ENCODE results near the gene MEG3.

GRCh38 chr14:100791348-100791735 lies 34.6 kb upstream of the MEG3 start:
- TF ChIP-seq EZH2 (IDR thresholded peaks at IDR 0.05; ENCODE audit: borderline replicate concordance, low read depth, low read length, severe bottlenecking) (no peak), CTCF (IDR thresholded peaks at IDR 0.05; ENCODE audit: extremely low read depth in 1 of 2, insufficient read depth in 1 of 2, low read depth in 1 of 2, low read length in 2 of 2) (no peak), POLR2A (IDR thresholded peaks at IDR 0.05; ENCODE audit: low read depth, low read length) (no peak), MYC (IDR thresholded peaks at IDR 0.05; ENCODE audit: low read depth, low read length) (no peak)
